GM18951 (cell line): ENCODE data around the gene RIMS1.
"Not testable (repeated sequence)": the region's sequence is repeated elsewhere in the genome, so short reads cannot be mapped to it uniquely, and the experiment has no call there.

Source experiments
- POLR2A ChIP-seq: IDR thresholded peaks from 4 replicates; pipeline ENCODE4 v1.6.1; 2011; ENCODE audit warnings: mild to moderate bottlenecking; ENCODE audit not compliant: insufficient read length, insufficient read depth; ENCODE audit errors: extremely low read depth
- in situ Hi-C: fragments of 300-500 bp; cut with MboI; formaldehyde crosslinking; loops from one replicate; pipeline ENCODE4 v1.12.0; 2022; ENCODE audit warnings: low sequenced_read_pairs, mixed read lengths, inconsistent platforms; ENCODE audit not compliant: unreplicated experiment

RIMS1 gene

GRCh38 chr6:72316675-72317380 lies 430.5 kb downstream of the RIMS1 start:
- TF ChIP-seq POLR2A: no peak
- in situ Hi-C loops: no loop called here

- in situ Hi-C loops: no loop called here
- TF ChIP-seq POLR2A: no peak
Measured at GRCh38 chr6:72321788-72322187, 435.4 kb downstream of the RIMS1 start.

GRCh38 chr6:72322771-72323170 lies 436.4 kb downstream of the RIMS1 start:
- TF ChIP-seq POLR2A: no peak
- in situ Hi-C loops: no loop called here

- no peak for TF ChIP-seq POLR2A
- in situ Hi-C loops: no loop called here
Measured at GRCh38 chr6:72324591-72324990, 438.2 kb downstream of the RIMS1 start.

GRCh38 chr6:72328775-72329174 lies 442.4 kb downstream of the RIMS1 start:
- in situ Hi-C loops: no loop called here

GRCh38 chr6:72335203-72335602 lies 448.9 kb downstream of the RIMS1 start:
- in situ Hi-C loops: not testable (repeated sequence)

More at GRCh38 chr6:72328775-72329174, 442.4 kb downstream of the RIMS1 start:
- no peak for TF ChIP-seq POLR2A

- in situ Hi-C loops: no loop called here
- TF ChIP-seq POLR2A: no peak
Measured at GRCh38 chr6:72348926-72349325, 462.6 kb downstream of the RIMS1 start.

- in situ Hi-C loops: no loop called here
- TF ChIP-seq POLR2A: no peak
Measured at GRCh38 chr6:72350296-72350881, 464.0 kb downstream of the RIMS1 start.

GRCh38 chr6:72363844-72364740 lies 477.7 kb downstream of the RIMS1 start:
- TF ChIP-seq POLR2A: no peak
- in situ Hi-C loops: no loop called here

- no peak for TF ChIP-seq POLR2A
- in situ Hi-C loops: no loop called here
Measured at GRCh38 chr6:72365773-72366172, 479.4 kb downstream of the RIMS1 start.

- in situ Hi-C loops: no loop called here
- no peak for TF ChIP-seq POLR2A
Measured at GRCh38 chr6:72367439-72367838, 481.1 kb downstream of the RIMS1 start.

GRCh38 chr6:72371473-72371872 lies 485.1 kb downstream of the RIMS1 start:
- no peak for TF ChIP-seq POLR2A
- in situ Hi-C loops: no loop called here

GRCh38 chr6:72374172-72374571 lies 487.8 kb downstream of the RIMS1 start:
- TF ChIP-seq POLR2A: no peak
- in situ Hi-C loops: no loop called here

- TF ChIP-seq POLR2A: no peak
- in situ Hi-C loops: no loop called here
Measured at GRCh38 chr6:72374857-72375256, 488.5 kb downstream of the RIMS1 start.

GRCh38 chr6:72376736-72377135 lies 490.4 kb downstream of the RIMS1 start:
- in situ Hi-C loops: no loop called here
- no peak for TF ChIP-seq POLR2A
